Activated T-cell treated with anti-CD3 and anti-CD28 coated beads for 1 hour (primary cell): ENCODE data around the gene SMAGP.
"Not testable (repeated sequence)": the region's sequence is repeated elsewhere in the genome, so short reads cannot be mapped to it uniquely, and the experiment has no call there.

Experiments
- DNase-seq: peaks from one replicate; pipeline ENCODE4 v3.0.0-alpha.2; 2020; ENCODE audit warnings: low read depth

Gene SMAGP

DNA sequence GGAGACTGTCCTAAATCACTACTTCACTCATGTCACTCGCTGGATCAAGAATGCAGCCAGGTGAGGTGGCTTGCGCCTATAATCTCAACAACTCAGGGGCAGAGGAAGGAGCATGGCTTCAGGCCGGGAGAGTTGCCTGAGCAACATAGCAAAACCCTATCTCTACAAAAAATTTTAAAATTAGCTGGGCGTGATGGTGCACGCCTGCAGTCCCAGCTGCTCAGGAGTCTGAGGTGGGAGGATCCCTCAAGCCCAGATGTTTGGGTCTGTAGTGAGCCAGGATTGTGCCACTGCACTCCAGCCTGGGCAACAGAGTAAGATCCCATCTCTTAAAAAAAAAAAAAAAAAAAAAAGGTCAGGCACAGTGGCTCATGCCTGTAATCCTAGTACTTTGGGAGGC lies 5.9 kb downstream of the SMAGP start:
- no peak for DNase-seq

DNA sequence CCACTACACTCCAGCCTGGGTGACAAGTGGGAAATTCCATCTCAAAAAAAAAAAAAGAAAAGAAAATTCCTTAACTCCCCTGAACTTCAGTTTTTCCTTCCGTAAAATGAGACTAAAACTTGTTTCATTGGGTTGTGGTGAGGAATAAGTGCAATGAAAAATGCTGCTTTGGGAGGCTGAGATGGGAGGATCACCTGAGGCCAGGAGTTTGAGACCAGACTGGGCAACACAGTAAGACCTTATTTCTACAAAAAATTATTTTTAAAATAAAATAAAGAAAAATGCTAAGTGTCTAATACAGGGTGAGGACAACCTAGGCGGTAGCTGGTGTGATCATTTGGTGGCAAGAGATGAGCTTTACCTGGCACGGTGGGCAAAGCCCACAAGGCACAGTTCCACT lies 6.9 kb downstream of the SMAGP start:
- DNase-seq, result no peak

- peak; percentile 19 for DNase-seq
Measured at GRCh38 chr12:51262758-51263177, 7.4 kb downstream of the SMAGP start.

DNA sequence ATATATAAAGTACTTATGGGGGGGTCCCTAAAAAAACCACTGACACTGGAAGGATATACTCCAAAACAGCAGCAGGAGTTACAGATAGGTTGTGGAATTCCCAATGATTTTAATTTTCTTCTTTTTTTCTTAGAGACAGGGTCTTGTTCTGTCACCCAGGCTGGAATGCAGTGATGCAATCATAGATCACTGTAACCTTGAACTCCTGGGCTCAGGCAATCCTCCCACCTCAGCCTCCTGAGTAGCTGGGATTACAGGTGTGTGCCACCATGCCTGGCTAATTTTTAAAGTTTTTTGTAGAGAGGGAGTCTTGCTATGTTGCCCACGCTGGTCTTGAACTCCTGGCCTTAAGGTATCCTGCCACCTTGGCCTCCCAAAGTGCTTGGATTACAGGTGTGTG lies 10.6 kb downstream of the SMAGP start:
- not testable (repeated sequence) for DNase-seq

DNA sequence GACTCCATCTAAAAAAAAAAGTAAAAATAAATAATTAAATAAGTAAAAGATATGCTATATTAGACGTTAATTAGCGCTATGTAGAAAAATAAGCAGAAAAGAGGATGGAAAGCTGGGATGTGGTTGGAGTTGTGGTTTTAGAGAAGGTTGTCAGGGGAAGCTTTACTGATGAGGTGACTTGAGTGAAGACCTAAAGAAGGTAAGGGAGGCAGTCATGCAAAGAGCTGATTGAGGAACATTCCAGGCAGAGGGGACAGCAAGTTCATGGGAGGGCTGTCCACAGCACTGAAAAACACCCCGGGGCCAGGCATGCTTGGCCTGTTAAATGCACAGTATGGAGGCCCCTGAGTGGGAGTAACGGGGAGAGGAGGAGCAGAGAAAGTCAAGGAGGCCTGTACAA lies 15.7 kb downstream of the SMAGP start:
- DNase-seq, result no peak

- DNase-seq, result no peak
Measured at GRCh38 chr12:51253276-51253675, 16.9 kb downstream of the SMAGP start.

DNA sequence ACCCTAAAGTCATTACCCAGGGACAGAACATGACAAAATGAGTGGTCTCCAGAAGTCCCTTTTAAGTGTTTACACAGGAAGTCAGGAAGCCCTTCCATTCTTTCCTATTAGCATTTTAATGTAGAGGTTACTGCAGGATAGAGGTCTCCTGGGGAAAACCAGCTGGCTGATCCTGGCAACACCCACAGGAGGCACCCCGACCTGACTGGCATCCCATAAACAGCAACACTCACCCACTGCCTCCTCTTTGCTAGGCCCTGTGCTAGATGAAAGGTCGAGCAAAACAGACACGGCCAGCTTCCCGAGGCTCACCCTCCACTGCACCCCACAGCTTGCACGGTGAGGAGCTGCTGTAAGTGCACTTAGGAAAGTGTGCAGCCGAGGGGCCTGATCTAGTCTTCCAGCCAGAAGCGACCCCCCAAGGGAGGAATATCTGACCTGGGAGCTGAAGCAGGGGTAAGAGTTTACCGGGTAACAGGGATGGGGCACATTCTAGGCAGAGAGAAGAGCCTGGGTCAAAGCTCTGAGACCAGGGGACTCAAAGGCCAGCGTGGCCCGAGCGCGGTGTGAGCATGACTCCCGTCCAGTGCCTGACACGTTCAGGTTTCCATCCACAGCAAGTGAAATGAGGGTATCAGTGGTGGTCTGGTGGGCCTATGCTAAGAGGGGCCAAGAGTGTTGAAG lies 22.6 kb downstream of the SMAGP start:
- DNase-seq, result no peak

GRCh38 chr12:51246254-51246853 lies 23.9 kb downstream of the SMAGP start:
- DNase-seq, result no peak

- DNase-seq, result no peak
Measured at GRCh38 chr12:51245476-51246253, 24.6 kb downstream of the SMAGP start.

GRCh38 chr12:51244269-51244668 lies 25.9 kb downstream of the SMAGP start:
- no peak for DNase-seq

GRCh38 chr12:51242876-51243275 lies 27.3 kb downstream of the SMAGP start:
- no peak for DNase-seq

DNA sequence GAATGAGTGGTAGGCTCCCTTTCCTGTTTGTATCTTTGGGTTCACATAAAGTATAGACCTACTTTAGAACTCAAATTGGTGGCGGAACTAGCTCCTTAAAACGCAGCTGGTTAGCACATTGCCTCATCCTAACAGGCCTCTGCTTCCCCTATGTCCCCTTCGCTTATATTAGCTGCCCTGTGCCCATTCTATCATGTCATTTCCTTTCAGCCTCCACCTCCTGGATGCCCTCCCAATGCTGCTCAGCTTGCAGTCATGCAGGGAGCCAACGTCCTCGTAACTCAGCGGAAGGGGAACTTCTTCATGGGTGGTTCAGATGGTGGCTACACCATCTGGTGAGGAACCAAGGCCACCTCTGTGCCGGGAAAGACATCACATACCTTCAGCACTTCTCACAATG lies 28.1 kb downstream of the SMAGP start:
- DNase-seq, result no peak

GRCh38 chr12:51240971-51241370 lies 29.2 kb downstream of the SMAGP start:
- DNase-seq, result no peak

DNA sequence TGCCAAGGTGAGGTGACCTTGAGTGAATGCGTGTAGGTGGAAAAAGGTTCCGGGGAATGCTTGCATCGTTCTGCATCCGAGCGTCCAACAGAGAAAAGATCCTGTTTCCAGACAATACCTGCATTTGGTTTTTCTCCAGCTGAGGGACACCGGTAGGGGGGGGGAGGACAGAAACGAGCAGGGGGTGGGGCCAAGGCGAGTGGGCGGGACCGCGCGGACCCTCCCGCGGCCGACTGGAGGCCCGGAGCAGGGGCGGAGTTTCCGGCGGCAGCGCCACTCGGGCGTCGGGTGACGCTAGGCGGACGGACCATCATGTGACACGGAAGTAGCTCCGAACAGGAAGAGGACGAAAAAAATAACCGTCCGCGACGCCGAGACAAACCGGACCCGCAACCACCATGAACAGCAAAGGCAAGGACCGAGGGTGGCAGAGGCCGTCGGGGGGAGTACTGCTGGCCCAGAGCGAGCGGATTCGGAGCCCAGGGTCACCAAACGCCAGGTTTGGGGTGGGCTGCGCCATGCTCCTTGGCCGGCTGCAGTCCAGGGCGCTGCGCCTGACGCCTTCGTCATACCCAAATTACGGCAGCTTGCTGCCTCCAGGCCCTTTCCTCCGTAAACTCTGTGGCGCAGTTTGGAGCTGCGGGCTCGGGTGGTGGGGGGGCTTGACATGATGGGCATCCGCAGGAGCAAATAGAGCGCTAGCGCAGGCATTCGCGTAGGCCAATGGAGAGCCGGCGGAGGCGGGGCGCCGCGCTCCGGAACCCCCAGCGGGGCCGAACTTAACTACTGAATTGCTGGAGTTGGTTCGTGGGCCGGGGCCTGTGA lies 31.5 kb downstream of the SMAGP start, which contains the start of gene DAZAP2:
DAZAP2 (plus strand) TSS at position 317 of the 825 bp plus-strand sequence; CDS start at position 399, 82 bp downstream.
- peak; percentile 93 for DNase-seq

- DNase-seq, result no peak
Measured at GRCh38 chr12:51238037-51238509, 32.1 kb downstream of the SMAGP start.

- no peak for DNase-seq
Measured at GRCh38 chr12:51234530-51234929, 35.7 kb downstream of the SMAGP start.

DNA sequence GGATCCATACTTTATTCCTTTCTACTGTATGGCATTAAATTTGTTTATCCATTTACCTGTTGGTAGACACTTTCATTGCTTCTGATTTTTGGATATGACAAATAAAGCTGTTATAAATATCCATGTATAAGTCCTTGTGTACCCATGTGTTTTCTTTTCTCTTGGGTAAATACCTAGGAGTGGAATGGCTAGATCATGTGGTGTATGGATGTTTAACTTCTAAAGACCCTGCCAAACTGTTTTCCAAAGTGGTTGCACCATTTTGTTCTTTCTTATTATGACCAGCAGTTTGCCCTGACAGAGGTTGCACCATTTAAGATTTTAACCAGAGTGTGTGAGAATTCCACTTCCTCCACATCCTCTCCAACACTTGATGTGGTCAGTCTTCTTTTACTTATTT lies 37.6 kb downstream of the SMAGP start:
- DNase-seq, result no peak

DNA sequence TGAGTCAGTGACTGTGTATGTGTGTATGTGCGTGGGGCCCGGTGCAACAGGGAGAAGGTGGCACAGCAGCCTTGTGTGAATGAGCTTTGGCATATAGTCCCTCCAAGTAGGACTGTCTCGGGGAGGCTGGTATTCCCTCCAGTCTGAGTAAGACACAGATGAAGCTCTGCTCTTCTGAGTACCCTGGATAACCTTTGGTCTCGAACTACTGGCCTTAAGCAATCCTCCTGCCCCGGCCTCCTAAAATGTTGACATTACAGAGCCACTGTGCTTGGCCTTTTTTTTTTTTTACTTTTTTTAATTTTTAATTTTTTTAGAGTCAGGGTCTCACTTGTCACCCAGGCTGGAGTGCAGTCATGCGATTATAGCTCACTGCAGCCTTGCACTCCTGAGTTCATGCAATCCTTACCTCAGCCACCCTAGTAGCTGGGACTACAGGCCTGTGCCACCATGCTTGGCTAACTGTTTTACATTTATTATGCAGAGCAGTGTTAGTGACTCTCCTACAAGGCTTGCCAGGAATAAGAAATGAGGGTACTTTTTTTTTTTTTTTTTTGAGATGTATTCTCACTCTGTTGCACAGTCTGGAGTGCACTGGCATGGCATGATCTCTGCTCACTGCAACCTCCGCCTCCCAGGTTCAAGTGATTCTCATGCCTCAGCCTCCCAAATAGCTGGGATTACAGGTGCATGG lies 41.0 kb downstream of the SMAGP start:
- DNase-seq, result no peak

GRCh38 chr12:51227962-51228361 lies 42.3 kb downstream of the SMAGP start:
- no peak for DNase-seq

DNA sequence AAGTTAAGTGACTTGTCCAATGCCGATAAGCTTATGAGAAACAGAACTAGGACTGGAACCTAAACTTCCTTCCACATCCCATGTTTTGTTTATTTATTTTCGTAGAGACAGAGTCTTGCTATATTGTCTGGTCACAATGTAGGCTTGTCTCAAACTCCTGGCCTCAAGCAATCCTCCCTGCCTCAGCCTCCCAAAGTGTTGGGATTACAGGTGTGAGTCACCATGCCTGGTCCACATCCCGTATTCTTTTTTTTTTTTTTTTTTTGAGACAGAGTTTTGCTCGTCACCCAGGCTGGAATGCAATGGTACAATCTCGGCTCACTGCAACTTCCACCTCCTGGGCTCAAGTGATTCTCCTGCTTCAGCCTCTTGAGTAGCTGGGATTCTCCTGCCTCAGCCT lies 43.1 kb downstream of the SMAGP start:
- not testable (repeated sequence) for DNase-seq

DNA sequence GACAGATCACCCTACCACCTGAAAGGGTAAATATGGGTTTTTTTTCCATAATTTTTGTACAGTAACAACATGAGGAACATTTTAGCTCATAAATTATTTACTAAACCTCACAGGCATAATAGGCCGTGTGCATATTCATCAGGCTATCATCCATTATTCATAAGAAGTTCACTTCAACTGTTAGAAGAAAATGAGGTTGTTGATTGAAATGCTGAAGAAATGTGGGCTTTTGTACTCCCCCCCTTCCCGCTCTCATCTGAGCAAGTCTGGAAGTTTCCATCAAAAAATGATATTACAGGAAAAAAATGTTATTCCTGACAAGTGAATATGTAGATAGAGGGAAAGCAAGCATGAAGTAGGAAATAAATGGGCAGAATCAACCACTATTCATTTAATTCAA lies 44.4 kb downstream of the SMAGP start:
- DNase-seq, result no peak
